HG02610 (cell line): ENCODE measurements around the gene CD1B.
A peak's percentile ranks its signal among the peaks of the same experiment; 100 is the strongest.
"Not testable (repeated sequence)": the region's sequence is repeated elsewhere in the genome, so short reads cannot be mapped to it uniquely, and the experiment has no call there.

Experiments
- ATAC-seq: cut with Tn5 transposase; IDR thresholded peaks from one replicate; pipeline ENCODE4 v1.9.1; 2021; ENCODE audit warnings: mild to moderate bottlenecking, moderate library complexity; ENCODE audit not compliant: unreplicated experiment

The CD1B gene

GRCh38 chr1:158331481-158332150, at the start of gene CD1B:
Gene CD1B, minus strand, starts transcription at chr1:158331531. Its CDS starts 108 bp downstream, at chr1:158331423.
- ATAC-seq = no peak

- no peak for ATAC-seq
Observed at GRCh38 chr1:158374860-158375259, 43.5 kb upstream of the CD1B start.

GRCh38 chr1:158374101-158374500, 42.8 kb upstream of the CD1B start:
- ATAC-seq = not testable (repeated sequence)

GRCh38 chr1:158371188-158371953, 40.0 kb upstream of the CD1B start:
- peak; percentile 99 for ATAC-seq

GRCh38 chr1:158366783-158367182, 35.5 kb upstream of the CD1B start:
- ATAC-seq = no peak

GRCh38 chr1:158362941-158363340, 31.6 kb upstream of the CD1B start:
- peak; percentile 57 for ATAC-seq

- no peak for ATAC-seq
Observed at GRCh38 chr1:158362482-158362881, 31.2 kb upstream of the CD1B start.

GRCh38 chr1:158357441-158357840, 26.1 kb upstream of the CD1B start:
- no peak for ATAC-seq

- ATAC-seq = no peak
Observed at GRCh38 chr1:158356616-158357015, 25.3 kb upstream of the CD1B start.

- no peak for ATAC-seq
Observed at GRCh38 chr1:158355773-158356285, 24.5 kb upstream of the CD1B start.

- no peak for ATAC-seq
Observed at GRCh38 chr1:158354255-158354654, 22.9 kb upstream of the CD1B start.

GRCh38 chr1:158353303-158354075, 22.2 kb upstream of the CD1B start, which contains the start of gene CD1E:
Gene CD1E, plus strand, starts transcription at chr1:158353894. Its CDS starts 95 bp downstream, at chr1:158353989.
- peak; percentile 54 for ATAC-seq

- ATAC-seq = not testable (repeated sequence)
Observed at GRCh38 chr1:158348946-158349345, 17.6 kb upstream of the CD1B start.

- not testable (repeated sequence) for ATAC-seq
Observed at GRCh38 chr1:158336413-158336812, 5.1 kb upstream of the CD1B start.

- no peak for ATAC-seq
Observed at GRCh38 chr1:158335213-158335532, 3.8 kb upstream of the CD1B start.

GRCh38 chr1:158334526-158335212, 3.3 kb upstream of the CD1B start:
- no peak for ATAC-seq

GRCh38 chr1:158333405-158334155, 2.2 kb upstream of the CD1B start:
- ATAC-seq = no peak

GRCh38 chr1:158331106-158331425, 265 bp downstream of the CD1B start:
- ATAC-seq = no peak

GRCh38 chr1:158330391-158331105, 783 bp downstream of the CD1B start:
- ATAC-seq = no peak

GRCh38 chr1:158329733-158330132, 1.6 kb downstream of the CD1B start:
- ATAC-seq = no peak
